Heart right ventricle (tissue), 16 donors: ENCODE data around the gene RAPGEF5. TPM values are rescaled to one million over a fixed set of nuclear protein-coding genes. Genes with fewer than 3 reads are reported as not detected.

Experiments used
- ATAC-seq, 8 donors: fragments of 200-7000 bp; cut with Tn5 transposase; one replicate each; pipeline ENCODE4 v1.9.1; 2020; ENCODE audit warnings: mild to moderate bottlenecking in 8 of 8, moderate library complexity in 8 of 8, moderate number of reproducible peaks in 1 of 8
- DNase-seq, 2 donors: peaks; one replicate each; pipeline ENCODE4 v3.0.0-alpha.2; 2020
- H3K27ac ChIP-seq, 10 donors: fragments of 200-600 bp; sonication (generic) in 2 of 10; one replicate each; pipeline versions ENCODE4 v1.5.0 to v1.8.0; 2020 to 2022; ENCODE audit warnings: mild to moderate bottlenecking in 3 of 10
- H3K27me3 ChIP-seq, 7 donors: fragments of 200-600 bp; one replicate each; pipeline ENCODE4 v1.8.0; 2021 to 2022; ENCODE audit warnings: mild to moderate bottlenecking in 2 of 7
- H3K36me3 ChIP-seq, 9 donors: fragments of 200-600 bp; sonication (generic) in 1 of 9; one replicate each; pipeline versions ENCODE4 v1.5.0 to v1.8.0; 2020 to 2022; ENCODE audit warnings: mild to moderate bottlenecking in 2 of 9
- H3K4me1 ChIP-seq, 9 donors: fragments of 200-600 bp; sonication (generic) in 1 of 9; one replicate each; pipeline versions ENCODE4 v1.5.0 to v1.8.0; 2020 to 2022; ENCODE audit warnings: mild to moderate bottlenecking in 4 of 9
- H3K4me3 ChIP-seq, 10 donors: fragments of 200-600 bp; sonication (generic) in 2 of 10; one replicate each; pipeline versions ENCODE4 v1.5.0 to v1.8.0; 2020 to 2022; ENCODE audit warnings: mild to moderate bottlenecking in 7 of 10, moderate library complexity in 2 of 10
- H3K9me3 ChIP-seq, 11 donors: fragments of 200-600 bp in 10 of 11; sonication (generic) in 2 of 11; one replicate each; pipeline versions ENCODE4 v1.5.0 to v1.8.0; 2013 to 2022; ENCODE audit warnings: mild to moderate bottlenecking in 2 of 11, control low read depth in 1 of 11, moderate library complexity in 1 of 11
- CTCF ChIP-seq, 9 donors: fragments of 200-600 bp; sonication (generic) in 2 of 9; IDR thresholded peaks; one replicate each; pipeline versions ENCODE4 v1.5.0 to v1.8.0; 2021 to 2022; ENCODE audit warnings: antibody characterized with exemption in 9 of 9, mild to moderate bottlenecking in 5 of 9, moderate library complexity in 1 of 9
- WGBS, 2 donors: extraction: QIAGEN DNeasy Blood & Tissue Kit; methylation state at CpG; one replicate each; pipeline ENCODE4 v1.1.7; 2013; ENCODE audit warnings: inconsistent platforms in 1 of 2; 5-methylcytosine and 5-hydroxymethylcytosine counted together
- intact Hi-C, 10 donors: fragments of 100-400 bp; cut with DNase I; formaldehyde crosslinking; loops; one replicate each; pipeline versions ENCODE4 v1.11.1 to v1.14.2; 2022
- polyA plus RNA-seq, 2 donors: library from polyadenylated mRNA; stranded (reverse); fragments of 200-250 nt; gene quantifications; one replicate each; pipeline ENCODE4 v1.2.3, GENCODE V29; 2013
- total RNA-seq, 10 donors: library from RNA; stranded (reverse); fragmentation: NEBNext Ultra II Directional in 3 of 10; extraction: Animal tissue kit (Norgen Biotek cat#: 25700) in 3 of 10; gene quantifications; one replicate each; pipeline versions ENCODE4 v1.2.1 to v1.2.4, GENCODE V29; 2021 to 2023
- donor health status: Arrhythmogenic right ventricular cardiomyopathy.
- donor health status: ischemic (EF 13 %, LVEDD 7.1; RV severe dilation, severe dysfunction).
- donor health status: healthy with polysubstance abuse.
- donor health status: DM: no; HTN: yes; CAD: no.
- donor health status: DM: no; HTN: no; CAD: no.
- donor health status: ischemic (EF 25% LVEDD 6.9; RV normal size, moderate dysfunction).
- donor health status: ischemic (EF 25% LVEDD 5.7; RV mildly dilated, moderate dysfunction).
- donor health status: healthy.
- donor health status: DM: yes; HTN: yes; CAD: no.
- donor health status: Ischemic cardiomyopathy.
- donor health status: ischemic (EF 35%, LVEDD 5.7; RV mildly dilated, moderate dysfunction).
- donor health status: nonischemic (EF 11% LVEDD 7.7; RV severe dilation, severe dysfunction).
- donor health status: DM: yes; HTN: yes; CAD: no.
- donor health status: PGD.
- donor health status: ischemic (EF 29% LVEDD 5.4; RV normal size, mild dysfunction).
- donor health status: nonischemic (EF 23%, LVEDD 6.1; RV moderate dilation, normal function).

RAPGEF5 gene
- total and polyA plus RNA-seq, 12 donors = 4.3 to 33.3 (median 14.3) TPM

GRCh38 chr7:22110881-22111280, 246.1 kb downstream of the RAPGEF5 start:
- no peaks in the 10 kb centered on the region for H3K36me3 ChIP-seq
- DNase-seq = no peak
- H3K27ac ChIP-seq = peak overlapping the region in 3 of 10 donors; percentile 10 to 23 (median 14)
- ATAC-seq = no peak
- H3K27me3 ChIP-seq = peaks cover 0 to 7% (median 0%) of the 10 kb centered on the region in 7 donors
- peaks cover 0 to 26% (median 8%) of the 10 kb centered on the region in 9 donors for H3K4me1 ChIP-seq
- H3K4me3 ChIP-seq = no peak overlapping the region
- 67 to 71% methylated on average over 4 of the region's 4 CpGs for WGBS, 2 donors
- intact Hi-C loops = loop anchor here in 9 of 10 donors (1.0 to 10.0 kb wide), 9 partner anchors 144 to 378 kb away; no protein-coding TSS in a partner anchor
- no peak for TF ChIP-seq CTCF (IDR thresholded peaks at IDR 0.05)
- H3K9me3 ChIP-seq = no peaks in the 10 kb centered on the region

GRCh38 chr7:22110227-22110839, 246.6 kb downstream of the RAPGEF5 start:
- DNase-seq (peak in 1 of 2 donors; percentile 77), ATAC-seq (peak; percentile 51 to 83 (median 74))
- Histone ChIP-seq H3K4me1 (peaks cover 0 to 25% (median 8%) of the 10 kb centered on the region in 9 donors), H3K36me3 (no peaks in the 10 kb centered on the region), H3K9me3 (no peaks in the 10 kb centered on the region), H3K4me3 (no peak overlapping the region), H3K27ac (peak overlapping the region in 2 of 10 donors; percentile 10 to 23), H3K27me3 (peaks cover 0 to 7% (median 0%) of the 10 kb centered on the region in 7 donors)
- peak; percentile 72 to 89 (median 81) for TF ChIP-seq CTCF (IDR thresholded peaks at IDR 0.05)
- WGBS, 2 donors = 9 to 11% methylated on average over 6 of the region's 6 CpGs
- intact Hi-C loops = loop anchor here in 9 of 10 donors (1.0 to 10.0 kb wide), 9 partner anchors 144 to 379 kb away; no protein-coding TSS in a partner anchor

GRCh38 chr7:22109761-22110160, 247.2 kb downstream of the RAPGEF5 start:
- Histone ChIP-seq H3K9me3 (no peaks in the 10 kb centered on the region), H3K27ac (no peak overlapping the region), H3K27me3 (peaks cover 0 to 7% (median 0%) of the 10 kb centered on the region in 7 donors), H3K36me3 (no peaks in the 10 kb centered on the region), H3K4me3 (no peak overlapping the region), H3K4me1 (peaks cover 0 to 21% (median 8%) of the 10 kb centered on the region in 9 donors)
- ATAC-seq (peak in 5 of 8 donors; percentile 16 to 36 (median 30)), DNase-seq (no peak)
- WGBS, 2 donors = 50 to 58% methylated on average over 7 of the region's 7 CpGs
- intact Hi-C loops = loop anchor here in 9 of 10 donors (1.0 to 10.0 kb wide), 10 partner anchors 145 to 380 kb away; no protein-coding TSS in a partner anchor
- no peak for TF ChIP-seq CTCF (IDR thresholded peaks at IDR 0.05)

GRCh38 chr7:22108151-22108845, 248.7 kb downstream of the RAPGEF5 start:
- Histone ChIP-seq H3K36me3 (no peaks in the 10 kb centered on the region), H3K27me3 (peaks cover 0 to 7% (median 0%) of the 10 kb centered on the region in 7 donors), H3K4me3 (no peak overlapping the region), H3K4me1 (peaks cover 0 to 16% (median 4%) of the 10 kb centered on the region in 9 donors), H3K27ac (no peak overlapping the region), H3K9me3 (no peaks in the 10 kb centered on the region)
- DNase-seq (no peak), ATAC-seq (no peak)
- 72 to 78% methylated on average over 13 of the region's 13 CpGs for WGBS, 2 donors
- no peak for TF ChIP-seq CTCF (IDR thresholded peaks at IDR 0.05)
- intact Hi-C loops = loop anchor here in 3 of 10 donors (2.0 to 5.0 kb wide), 3 partner anchors 149 to 381 kb away; no protein-coding TSS in a partner anchor
